Activated naive CD8-positive, alpha-beta T cell treated with anti-CD3 and anti-CD28 coated beads, Interleukin-2, amount 10 ng/mL, durations not matched to agents 7 days and 5 days (primary cell): ENCODE results near the gene HMCN1. TPM values are rescaled to one million over a fixed set of nuclear protein-coding genes. Genes with fewer than 3 reads are reported as not detected.

Experiments
- ATAC-seq: fragments of 150-1000 bp; cut with Tn5 transposase; one replicate; pipeline ENCODE4 v1.10.0; 2021; ENCODE audit warnings: low read depth, moderate library complexity
- POLR2A ChIA-PET: fragments of 350-600 bp; sonication (Branson Sonifier 250); formaldehyde crosslinking; loops from one replicate; lab custom pipeline; 2021; ENCODE audit warnings: antibody characterized with exemption; lab: Charles Lee
- DNase-seq: peaks from one replicate; pipeline ENCODE4 v3.0.0; 2021
- H3K27ac Mint-ChIP-seq: one replicate; pipeline ENCODE4 v1.8.0; 2022; ENCODE audit warnings: mild to moderate bottlenecking, mixed read lengths
- H3K27me3 Mint-ChIP-seq: one replicate; pipeline ENCODE4 v1.8.0; 2022; ENCODE audit warnings: mild to moderate bottlenecking, moderate library complexity, mixed read lengths
- H3K36me3 Mint-ChIP-seq: one replicate; pipeline ENCODE4 v1.8.0; 2021; ENCODE audit warnings: mild to moderate bottlenecking, mixed read lengths
- H3K4me1 Mint-ChIP-seq: one replicate; pipeline ENCODE4 v1.8.0; 2021; ENCODE audit warnings: mixed read lengths
- H3K4me3 Mint-ChIP-seq: one replicate; pipeline ENCODE4 v1.8.0; 2022; ENCODE audit warnings: mild to moderate bottlenecking, moderate library complexity, mixed read lengths
- H3K9me3 Mint-ChIP-seq: one replicate; pipeline ENCODE4 v1.8.0; 2021; ENCODE audit warnings: mixed read lengths
- total RNA-seq, 2 experiments: library from RNA; stranded (reverse); gene quantifications; one replicate each; pipeline ENCODE4 v1.2.3, GENCODE V29; 2021

Gene HMCN1
- total RNA-seq, 2 experiments from 2014 or later = 0.34 to 0.55 TPM

- Mint-ChIP-seq H3K27ac (no peak overlapping the region), H3K36me3 (no peaks in the 10 kb centered on the region), H3K4me1 (no peaks in the 10 kb centered on the region), H3K27me3 (peaks cover 11% of the 10 kb centered on the region), H3K4me3 (no peak overlapping the region), H3K9me3 (no peaks in the 10 kb centered on the region)
- POLR2A ChIA-PET = no interaction called here
- DNase-seq = no peak
- no peak for ATAC-seq
These were observed 89.3 kb downstream of the HMCN1 start for GRCh38 chr1:185823467-185823866.

DNA sequence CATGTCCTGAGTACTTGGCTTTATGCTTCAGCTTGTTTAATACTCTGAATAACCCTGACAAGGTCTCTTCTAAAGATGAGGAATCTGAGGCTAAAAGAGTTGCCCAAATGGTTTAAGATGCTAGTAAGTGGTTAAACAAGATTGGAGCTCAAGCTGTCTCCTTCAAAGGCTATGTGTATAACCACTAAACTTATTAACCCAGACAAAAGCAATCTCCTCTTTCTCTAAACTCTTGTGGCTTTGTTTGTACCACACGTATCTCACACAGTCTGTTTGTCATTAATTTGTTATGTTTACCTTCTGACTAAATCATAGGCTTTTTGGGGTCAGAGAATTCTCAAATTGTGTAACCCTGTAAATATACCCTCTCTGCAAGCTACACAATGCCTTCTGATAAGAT lies 89.9 kb downstream of the HMCN1 start:
- H3K36me3 Mint-ChIP-seq = no peaks in the 10 kb centered on the region
- DNase-seq (no peak), ATAC-seq (no peak)
- POLR2A ChIA-PET = no interaction called here
- no peak overlapping the region for H3K4me3 Mint-ChIP-seq
- H3K27me3 Mint-ChIP-seq = peaks cover 11% of the 10 kb centered on the region
- no peaks in the 10 kb centered on the region for H3K9me3 Mint-ChIP-seq
- no peaks in the 10 kb centered on the region for H3K4me1 Mint-ChIP-seq
- no peak overlapping the region for H3K27ac Mint-ChIP-seq

DNA sequence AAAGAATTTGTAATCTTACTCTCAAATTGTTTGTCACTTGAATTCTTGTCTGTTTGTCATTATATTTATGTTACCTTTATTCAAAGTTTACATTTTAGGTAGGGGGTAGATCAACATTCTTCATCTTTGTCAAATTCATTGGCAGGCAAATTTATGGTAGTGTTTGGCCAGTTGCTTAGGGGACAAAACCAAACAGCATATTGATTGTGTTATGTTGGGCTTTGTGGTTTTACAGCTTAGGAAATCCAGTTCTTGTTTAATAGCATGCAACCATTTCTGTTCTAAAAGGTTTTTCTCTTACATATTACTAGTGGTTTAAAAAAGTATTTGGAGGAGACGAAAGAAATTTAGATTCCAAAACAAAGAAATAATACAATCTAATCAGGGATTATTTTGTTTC lies 91.4 kb downstream of the HMCN1 start:
- no peak overlapping the region for H3K27ac Mint-ChIP-seq
- no peak for ATAC-seq

GRCh38 chr1:185834371-185834905 lies 100.2 kb downstream of the HMCN1 start:
- H3K4me1 Mint-ChIP-seq = no peaks in the 10 kb centered on the region
- no peak overlapping the region for H3K4me3 Mint-ChIP-seq
- no peak for DNase-seq
- POLR2A ChIA-PET = no interaction called here
- H3K9me3 Mint-ChIP-seq = no peaks in the 10 kb centered on the region
- no peaks in the 10 kb centered on the region for H3K36me3 Mint-ChIP-seq
- ATAC-seq = no peak
- H3K27me3 Mint-ChIP-seq = peaks cover 7% of the 10 kb centered on the region
- no peak overlapping the region for H3K27ac Mint-ChIP-seq

More for the DNA sequence above, 91.4 kb downstream of the HMCN1 start:
- Mint-ChIP-seq H3K36me3 (no peaks in the 10 kb centered on the region), H3K27me3 (peaks cover 11% of the 10 kb centered on the region), H3K9me3 (no peaks in the 10 kb centered on the region), H3K4me3 (no peak overlapping the region), H3K4me1 (no peaks in the 10 kb centered on the region)
- no peak for DNase-seq
- POLR2A ChIA-PET = no interaction called here

DNA sequence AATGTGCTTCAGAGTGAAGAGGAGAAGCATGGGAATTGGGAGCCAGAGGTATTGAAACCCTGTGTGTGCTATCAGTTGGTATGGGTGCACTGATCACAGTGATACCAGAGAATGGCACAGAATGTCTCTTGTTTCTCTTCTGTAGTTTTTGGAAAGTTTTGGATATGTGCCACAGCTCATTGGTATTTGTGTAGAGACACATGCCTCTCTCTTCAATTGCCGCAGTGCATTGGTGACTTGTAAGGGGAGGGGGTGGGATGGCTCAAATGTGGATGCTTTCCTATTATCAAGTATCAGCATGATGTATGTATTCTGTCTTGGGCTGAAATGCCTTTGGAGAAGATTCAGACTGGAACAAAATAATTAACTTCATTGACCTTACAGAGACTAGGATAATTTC lies 101.0 kb downstream of the HMCN1 start:
- Mint-ChIP-seq H3K4me1 (no peaks in the 10 kb centered on the region), H3K4me3 (no peak overlapping the region), H3K36me3 (no peaks in the 10 kb centered on the region), H3K27me3 (peaks cover 7% of the 10 kb centered on the region), H3K27ac (no peak overlapping the region), H3K9me3 (no peaks in the 10 kb centered on the region)
- POLR2A ChIA-PET = no interaction called here
- ATAC-seq (no peak), DNase-seq (no peak)

DNA sequence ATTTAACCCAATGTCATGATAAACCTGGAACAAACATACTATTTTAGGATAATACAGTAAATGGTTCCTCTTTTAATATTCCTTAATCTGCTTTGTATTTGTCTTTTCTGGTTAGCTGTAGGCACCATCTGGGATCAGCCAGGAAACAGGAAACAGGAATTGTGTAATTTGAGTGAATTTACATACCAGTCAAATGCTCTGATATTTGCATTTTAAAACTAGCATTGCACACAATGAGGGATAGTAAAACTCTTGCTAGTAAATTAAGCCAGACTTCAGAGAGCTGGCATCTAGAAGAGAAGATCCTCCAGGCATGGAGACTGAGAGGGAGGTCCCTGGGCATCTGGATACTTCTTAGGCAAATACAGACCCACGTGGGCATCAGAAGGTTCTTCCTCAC lies 103.5 kb downstream of the HMCN1 start:
- POLR2A ChIA-PET = no interaction called here
- Mint-ChIP-seq H3K4me1 (no peaks in the 10 kb centered on the region), H3K27me3 (peaks cover 7% of the 10 kb centered on the region)

DNA sequence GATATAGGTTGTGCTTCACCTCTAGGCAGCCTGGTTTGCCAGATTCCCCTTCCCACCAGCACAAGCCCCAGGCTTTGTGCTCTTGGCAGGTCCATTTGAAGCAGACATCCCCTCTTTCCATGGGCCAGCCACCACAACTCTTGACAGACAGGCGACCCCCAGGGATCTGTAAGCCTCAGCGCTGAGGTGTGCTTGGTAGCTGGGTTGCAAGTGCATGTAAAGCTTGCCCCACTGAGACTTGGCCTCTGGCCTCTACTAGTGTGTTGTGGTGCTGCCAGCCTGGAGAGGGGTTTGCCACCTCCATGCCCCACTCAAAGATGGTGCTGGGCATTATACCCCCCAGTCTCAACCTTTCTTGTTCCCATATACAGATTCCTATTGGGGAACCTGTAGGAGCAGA lies 103.9 kb downstream of the HMCN1 start:
- no peak for DNase-seq
- POLR2A ChIA-PET = no interaction called here
- Mint-ChIP-seq H3K9me3 (no peaks in the 10 kb centered on the region), H3K4me1 (no peaks in the 10 kb centered on the region), H3K36me3 (no peaks in the 10 kb centered on the region), H3K27ac (no peak overlapping the region), H3K27me3 (peaks cover 4% of the 10 kb centered on the region), H3K4me3 (no peak overlapping the region)
- ATAC-seq = no peak

More for the DNA sequence above, 103.5 kb downstream of the HMCN1 start:
- Mint-ChIP-seq H3K27ac (no peak overlapping the region), H3K9me3 (no peaks in the 10 kb centered on the region), H3K36me3 (no peaks in the 10 kb centered on the region), H3K4me3 (no peak overlapping the region)
- no peak for ATAC-seq
- no peak for DNase-seq

DNA sequence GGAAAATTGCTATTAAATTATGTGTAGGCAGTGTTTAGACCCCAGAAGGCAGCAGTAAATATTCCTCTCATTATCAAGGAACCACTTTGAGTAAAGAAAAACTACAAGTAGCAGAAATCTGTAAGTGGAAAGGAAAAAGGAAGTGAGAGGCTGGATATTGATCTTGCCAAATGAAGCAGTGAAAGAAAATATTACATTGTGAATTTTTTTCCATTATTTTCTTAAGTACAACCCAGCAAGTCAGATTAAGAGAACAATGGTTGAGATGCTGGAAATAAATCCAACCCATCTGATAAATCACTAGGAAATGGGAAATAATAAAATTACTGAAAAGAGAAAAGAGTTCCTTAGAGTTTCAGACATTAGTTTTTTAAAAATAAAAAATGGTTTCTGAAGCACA lies 106.7 kb downstream of the HMCN1 start:
- H3K36me3 Mint-ChIP-seq = no peaks in the 10 kb centered on the region
- no peaks in the 10 kb centered on the region for H3K4me1 Mint-ChIP-seq
- H3K27me3 Mint-ChIP-seq = no peaks in the 10 kb centered on the region
- DNase-seq = no peak
- POLR2A ChIA-PET = no interaction called here
- no peak overlapping the region for H3K4me3 Mint-ChIP-seq
- H3K27ac Mint-ChIP-seq = no peak overlapping the region
- no peaks in the 10 kb centered on the region for H3K9me3 Mint-ChIP-seq
- no peak for ATAC-seq

DNA sequence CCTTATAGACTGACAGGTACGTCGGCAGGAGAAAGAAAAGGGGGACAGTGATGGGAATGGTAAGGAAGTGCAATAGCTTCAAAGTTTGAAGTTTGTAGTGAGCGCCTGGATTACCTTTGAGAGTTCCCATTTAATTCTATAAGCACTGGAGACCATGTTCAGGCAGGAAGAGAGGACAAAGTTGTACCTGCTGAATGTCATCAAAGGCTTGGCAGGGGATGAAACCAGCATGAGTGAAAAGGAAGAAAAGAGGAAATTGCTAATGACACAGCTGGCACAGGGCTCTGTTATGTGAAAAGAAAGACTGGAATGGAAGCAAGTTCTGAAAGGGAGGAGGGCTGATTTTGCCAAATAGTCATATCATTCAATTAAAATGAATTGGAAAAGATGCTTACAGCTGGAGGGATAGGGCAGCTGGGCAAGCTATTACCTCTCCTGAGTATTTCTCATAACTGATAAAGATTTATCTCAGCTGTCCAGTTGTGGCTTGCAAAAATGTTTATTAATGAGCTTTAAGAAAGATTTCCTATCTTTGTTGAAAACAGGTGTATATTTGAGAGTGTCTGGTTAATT lies 109.2 kb downstream of the HMCN1 start:
- ATAC-seq (no peak), DNase-seq (no peak)
- no peak overlapping the region for H3K27ac Mint-ChIP-seq
- no peaks in the 10 kb centered on the region for H3K4me1 Mint-ChIP-seq
- H3K4me3 Mint-ChIP-seq = no peak overlapping the region
- no peaks in the 10 kb centered on the region for H3K36me3 Mint-ChIP-seq
- POLR2A ChIA-PET = no interaction called here
- H3K27me3 Mint-ChIP-seq = no peaks in the 10 kb centered on the region
- no peaks in the 10 kb centered on the region for H3K9me3 Mint-ChIP-seq

DNA sequence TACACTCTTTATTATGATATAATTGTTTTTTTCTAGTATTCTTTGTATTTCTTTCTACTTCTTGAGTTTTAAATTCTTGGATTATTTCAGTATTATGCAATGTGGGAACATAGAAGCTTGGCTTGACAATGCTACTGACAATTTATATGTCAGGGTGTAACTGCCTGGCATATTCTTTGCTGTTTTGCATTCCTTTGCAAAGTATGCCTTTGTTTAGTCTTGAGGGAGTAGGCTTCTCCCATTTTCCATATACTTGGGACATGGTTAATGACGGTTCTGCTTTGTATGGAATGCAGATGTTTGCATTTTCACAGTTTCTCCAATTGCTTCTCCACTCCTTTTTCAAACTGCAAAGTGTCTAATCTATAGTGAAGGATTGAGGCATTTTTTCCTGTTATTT lies 109.8 kb downstream of the HMCN1 start:
- POLR2A ChIA-PET = no interaction called here
- no peak overlapping the region for H3K4me3 Mint-ChIP-seq

GRCh38 chr1:185846672-185847444 lies 112.7 kb downstream of the HMCN1 start:
- H3K27me3 Mint-ChIP-seq = peaks cover 3% of the 10 kb centered on the region
- DNase-seq = no peak
- POLR2A ChIA-PET = no interaction called here
- no peaks in the 10 kb centered on the region for H3K4me1 Mint-ChIP-seq
- no peak overlapping the region for H3K4me3 Mint-ChIP-seq
- no peak for ATAC-seq
- no peak overlapping the region for H3K27ac Mint-ChIP-seq
- H3K9me3 Mint-ChIP-seq = no peaks in the 10 kb centered on the region
- H3K36me3 Mint-ChIP-seq = no peaks in the 10 kb centered on the region

More for the DNA sequence above, 109.8 kb downstream of the HMCN1 start:
- no peak overlapping the region for H3K27ac Mint-ChIP-seq
- H3K9me3 Mint-ChIP-seq = no peaks in the 10 kb centered on the region
- no peaks in the 10 kb centered on the region for H3K27me3 Mint-ChIP-seq
- no peaks in the 10 kb centered on the region for H3K4me1 Mint-ChIP-seq
- ATAC-seq = no peak
- no peak for DNase-seq
- no peaks in the 10 kb centered on the region for H3K36me3 Mint-ChIP-seq

GRCh38 chr1:185849014-185849413 lies 114.8 kb downstream of the HMCN1 start:
- Mint-ChIP-seq H3K36me3 (no peaks in the 10 kb centered on the region), H3K4me1 (no peaks in the 10 kb centered on the region), H3K4me3 (no peak overlapping the region), H3K9me3 (no peaks in the 10 kb centered on the region), H3K27ac (no peak overlapping the region), H3K27me3 (peaks cover 6% of the 10 kb centered on the region)
- ATAC-seq (no peak), DNase-seq (no peak)
- POLR2A ChIA-PET = no interaction called here

DNA sequence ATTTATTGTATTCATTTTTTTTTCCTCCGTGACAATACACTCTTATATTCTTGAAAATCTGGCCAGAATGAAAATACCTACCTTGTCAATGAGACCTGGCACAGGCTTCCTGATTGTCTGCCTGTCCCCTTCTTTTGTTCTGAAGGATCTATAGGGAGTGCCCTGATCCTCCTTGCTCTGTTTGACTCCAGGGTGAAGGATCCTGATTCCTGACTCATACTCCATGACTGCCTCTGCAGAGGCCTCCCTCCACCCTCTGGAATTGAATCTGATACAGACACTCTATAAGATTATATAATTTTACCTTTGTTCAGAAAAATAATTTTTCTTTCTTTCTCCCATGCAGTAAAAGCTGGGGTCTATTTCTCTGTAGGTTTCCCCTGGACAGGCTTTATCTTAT lies 116.2 kb downstream of the HMCN1 start:
- no peak overlapping the region for H3K4me3 Mint-ChIP-seq
- no peaks in the 10 kb centered on the region for H3K9me3 Mint-ChIP-seq
- DNase-seq = no peak
- POLR2A ChIA-PET = no interaction called here
- H3K36me3 Mint-ChIP-seq = no peaks in the 10 kb centered on the region
- H3K4me1 Mint-ChIP-seq = no peaks in the 10 kb centered on the region
- H3K27me3 Mint-ChIP-seq = peaks cover 6% of the 10 kb centered on the region
- ATAC-seq = no peak
- H3K27ac Mint-ChIP-seq = no peak overlapping the region

- H3K36me3 Mint-ChIP-seq = no peaks in the 10 kb centered on the region
- H3K9me3 Mint-ChIP-seq = no peaks in the 10 kb centered on the region
- POLR2A ChIA-PET = no interaction called here
These were observed 119.5 kb downstream of the HMCN1 start for GRCh38 chr1:185853739-185854138.

More at GRCh38 chr1:185853739-185854138, 119.5 kb downstream of the HMCN1 start:
- ATAC-seq (no peak), DNase-seq (no peak)
- Mint-ChIP-seq H3K27me3 (peaks cover 6% of the 10 kb centered on the region), H3K4me3 (no peak overlapping the region), H3K27ac (no peak overlapping the region), H3K4me1 (no peaks in the 10 kb centered on the region)
